GM23338 (cell line): Measurements from ENCODE around the gene MKNK1. TPM values are rescaled to one million over a fixed set of nuclear protein-coding genes. Genes with fewer than 3 reads are reported as not detected.

Experiments used
- ATAC-seq: fragments of 200-7000 bp; cut with Tn5 transposase; 3 replicates; pipeline ENCODE4 v1.9.1; 2020
- DNase-seq: peaks from one replicate; pipeline ENCODE4 v3.0.0-alpha.2; 2015; ENCODE audit warnings: low spot score
- H2AFZ ChIP-seq: fragments of 200-600 bp; sonication (generic); 2 replicates; pipeline ENCODE4 v1.8.0; 2016; ENCODE audit warnings: antibody characterized with exemption, mild to moderate bottlenecking, moderate library complexity
- H3F3A ChIP-seq: fragments of 200-600 bp; sonication (generic); replicated peaks from 2 replicates; pipeline ENCODE4 v1.8.0; 2017; ENCODE audit warnings: antibody characterized with exemption, mixed run types, low read depth
- H3K27ac ChIP-seq: fragments of 200-600 bp; sonication (generic); 2 replicates; pipeline ENCODE4 v1.6.1; 2016; ENCODE audit warnings: low read depth
- H3K27me3 ChIP-seq: fragments of 200-600 bp; sonication (generic); 2 replicates; pipeline ENCODE4 v1.8.0; 2016; ENCODE audit warnings: mild to moderate bottlenecking, mixed run types, moderate library complexity; ENCODE audit not compliant: insufficient read depth
- H3K36me3 ChIP-seq: fragments of 200-600 bp; sonication (generic); 2 replicates; pipeline ENCODE4 v1.8.0; 2016; ENCODE audit warnings: mild to moderate bottlenecking; ENCODE audit not compliant: insufficient read depth
- H3K4me1 ChIP-seq: fragments of 200-600 bp; sonication (generic); 2 replicates; pipeline ENCODE4 v1.8.0; 2016; ENCODE audit warnings: mild to moderate bottlenecking, moderate library complexity; ENCODE audit not compliant: insufficient read depth
- H3K4me2 ChIP-seq: fragments of 200-600 bp; sonication (generic); 2 replicates; pipeline ENCODE4 v1.7.1; 2017; ENCODE audit warnings: mixed run types
- H3K4me3 ChIP-seq: fragments of 200-600 bp; sonication (generic); 2 replicates; pipeline ENCODE4 v1.6.1; 2016; ENCODE audit warnings: mixed run types
- H3K79me2 ChIP-seq: fragments of 200-600 bp; sonication (generic); replicated peaks from 2 replicates; pipeline ENCODE4 v1.8.0; 2017; ENCODE audit warnings: mild to moderate bottlenecking; ENCODE audit not compliant: insufficient read depth
- H3K9me2 ChIP-seq: fragments of 200-600 bp; sonication (generic); 2 replicates; pipeline ENCODE4 v1.8.0; 2017; ENCODE audit not compliant: insufficient read depth
- H4K20me1 ChIP-seq: fragments of 200-600 bp; sonication (generic); replicated peaks from 2 replicates; pipeline ENCODE4 v1.8.0; 2017; ENCODE audit warnings: mild to moderate bottlenecking; ENCODE audit not compliant: insufficient read depth
- H3K27ac Mint-ChIP-seq: 2 replicates; pipeline ENCODE4 v1.8.0; 2020; ENCODE audit warnings: inconsistent platforms, mild to moderate bottlenecking, moderate library complexity, mixed read lengths
- H3K27me3 Mint-ChIP-seq: 3 replicates; pipeline ENCODE4 v1.8.0; 2022; ENCODE audit warnings: low read depth, mild to moderate bottlenecking, moderate library complexity, mixed read lengths, inconsistent platforms; ENCODE audit not compliant: insufficient read depth, poor library complexity
- H3K36me3 Mint-ChIP-seq: 3 replicates; pipeline ENCODE4 v1.8.0; 2021; ENCODE audit warnings: low read depth, mild to moderate bottlenecking, inconsistent platforms, moderate library complexity, mixed read lengths
- H3K4me1 Mint-ChIP-seq: 3 replicates; pipeline ENCODE4 v1.8.0; 2020; ENCODE audit warnings: mild to moderate bottlenecking, inconsistent platforms, mixed read lengths
- H3K4me3 Mint-ChIP-seq: 3 replicates; pipeline ENCODE4 v1.8.0; 2021; ENCODE audit warnings: moderate library complexity, mild to moderate bottlenecking, inconsistent platforms, mixed read lengths
- H3K9me3 Mint-ChIP-seq: 3 replicates; pipeline ENCODE4 v1.8.0; 2020; ENCODE audit warnings: moderate library complexity, mild to moderate bottlenecking, inconsistent platforms, mixed read lengths
- CREB1 ChIP-seq: fragments of 250-450 bp; sonication (Bioruptor Pico); IDR thresholded peaks from 2 replicates; pipeline ENCODE4 v1.5.0; 2020; ENCODE audit warnings: low read depth, mild to moderate bottlenecking, moderate library complexity
- CTCF ChIP-seq, 2 experiments: fragments of 200-600 bp in 1 of 2; sonication (generic) in 1 of 2; conservative IDR thresholded peaks; 2 replicates each; pipeline versions ENCODE4 v1.5.1 to v1.6.1; 2016 to 2017; ENCODE audit warnings: antibody characterized with exemption in 2 of 2, low read depth in 2 of 2, mild to moderate bottlenecking in 2 of 2, moderate library complexity in 1 of 2
- EZH2 ChIP-seq: fragments of 200-600 bp; sonication (generic); IDR thresholded peaks from one replicate; pipeline ENCODE4 v1.8.0; 2017; ENCODE audit warnings: antibody characterized with exemption, mild to moderate bottlenecking, low read depth; ENCODE audit not compliant: unreplicated experiment
- EZH2phosphoT487 ChIP-seq: fragments of 200-600 bp; sonication (generic); IDR thresholded peaks from one replicate; pipeline ENCODE4 v1.8.1; 2018; ENCODE audit warnings: antibody characterized with exemption; ENCODE audit not compliant: unreplicated experiment
- JUNB ChIP-seq: IDR thresholded peaks from one replicate; pipeline ENCODE4 v1.6.1; 2016; ENCODE audit warnings: antibody characterized with exemption; ENCODE audit not compliant: unreplicated experiment
- NANOG ChIP-seq: IDR thresholded peaks from 2 replicates; pipeline ENCODE4 v1.6.1; 2016; ENCODE audit warnings: antibody characterized with exemption, borderline replicate concordance
- POLR2AphosphoS5 ChIP-seq: IDR thresholded peaks from 2 replicates; pipeline ENCODE4 v1.6.1; 2016; ENCODE audit warnings: antibody characterized with exemption, low read depth
- REST ChIP-seq: IDR thresholded peaks from one replicate; pipeline ENCODE4 v1.6.1; 2018; ENCODE audit warnings: antibody characterized with exemption; ENCODE audit not compliant: unreplicated experiment
- STAT1 ChIP-seq: IDR thresholded peaks from one replicate; pipeline ENCODE4 v1.6.1; 2016; ENCODE audit warnings: antibody characterized with exemption; ENCODE audit not compliant: unreplicated experiment
- ZNF114 ChIP-seq: fragments of 250-450 bp; sonication (Bioruptor Pico); IDR thresholded peaks from 2 replicates; pipeline ENCODE4 v1.5.0; 2020; ENCODE audit warnings: mild to moderate bottlenecking, moderate library complexity
- ZNF331 ChIP-seq: fragments of 250-450 bp; sonication (Bioruptor Pico); IDR thresholded peaks from 2 replicates; pipeline ENCODE4 v1.5.0; 2020; ENCODE audit warnings: low read depth, mild to moderate bottlenecking, moderate library complexity
- polyA plus RNA-seq: library from polyadenylated mRNA; unstranded; fragments of >200 nt; fragmentation: Nextera tagmentation; extraction: Ambion mirVana; gene quantifications from 2 replicates; pipeline ENCODE4 v1.2.1, GENCODE V29; 2016
- total RNA-seq: library from RNA; depleted of rRNA; stranded (reverse); fragments of >200 nt; shearing (Covaris generic); gene quantifications from 2 replicates; pipeline ENCODE4 v1.2.3, GENCODE V29; 2014
- TF ChIP-seq, protein P1 (sequence below): fragments of 250-450 bp; sonication (Bioruptor Pico); IDR thresholded peaks from 2 replicates; pipeline ENCODE4 v1.5.0; 2020; ENCODE audit warnings: mild to moderate bottlenecking, moderate library complexity
- TF ChIP-seq, protein P2 (sequence below): IDR thresholded peaks from 2 replicates; pipeline ENCODE4 v1.6.1; 2016; ENCODE audit warnings: antibody characterized with exemption

The MKNK1 gene
- total and polyA plus RNA-seq, 2 experiments from 2014 or later: 11.8 to 20.5 TPM

DNA sequence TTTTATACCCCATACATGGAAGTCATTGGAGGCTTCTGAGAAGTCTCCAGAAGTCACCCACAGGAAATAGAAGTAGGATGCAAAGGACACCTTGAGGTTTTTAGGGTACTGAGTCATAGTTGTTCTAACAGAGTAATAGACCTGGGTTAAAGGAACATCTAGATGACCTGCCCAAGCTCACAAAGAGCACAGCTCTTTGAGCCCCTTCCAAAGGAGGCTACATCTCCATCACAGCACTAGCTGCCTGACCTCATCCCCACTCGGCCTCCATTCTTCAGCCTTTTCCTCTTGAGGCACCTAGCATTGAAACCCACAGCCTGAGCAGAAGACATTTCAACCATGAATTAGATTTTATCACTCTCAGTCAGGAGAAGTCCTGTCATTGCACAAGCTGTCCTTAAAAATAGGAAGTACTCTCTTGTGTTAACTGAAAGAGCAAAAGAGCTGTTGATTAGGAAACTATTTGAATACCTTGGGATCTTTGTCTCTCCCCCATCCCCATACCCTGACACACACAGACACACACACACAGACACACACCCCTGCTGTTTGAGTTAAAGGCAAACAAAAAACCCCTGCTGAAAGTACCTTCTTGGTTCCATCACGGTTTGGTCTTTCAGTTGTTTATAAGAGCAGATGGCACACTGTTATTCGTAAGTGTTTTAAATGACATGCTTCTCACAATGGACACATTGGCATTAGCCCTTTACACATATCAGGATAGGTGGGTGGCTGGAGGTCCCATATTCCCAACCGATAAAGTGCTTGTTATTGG, 22.2 kb downstream of the MKNK1 start:
- DNase-seq: no peak
- H3F3A ChIP-seq: no peaks in the 10 kb centered on the region
- no peak overlapping the region for H3K27ac ChIP-seq
- no peaks in the 10 kb centered on the region for H3K9me2 ChIP-seq
- no peaks in the 10 kb centered on the region; the same call in 1 of the 2 replicates for H3K36me3 ChIP-seq
- Mint-ChIP-seq H3K27ac (no peak overlapping the region; the same call in 1 of the 2 replicates), H3K4me1 (peaks cover 14% of the 10 kb centered on the region), H3K4me3 (no peak overlapping the region), H3K36me3 (peaks cover 6% of the 10 kb centered on the region; the same call in 1 of the 3 replicates), H3K9me3 (no peaks in the 10 kb centered on the region), H3K27me3 (peaks cover 4% of the 10 kb centered on the region)
- no peaks in the 10 kb centered on the region for H3K4me1 ChIP-seq
- H3K27me3 ChIP-seq: no peaks in the 10 kb centered on the region
- no peak overlapping the region for H3K4me2 ChIP-seq
- no peaks in the 10 kb centered on the region for H4K20me1 ChIP-seq
- H3K4me3 ChIP-seq: no peak overlapping the region
- H2AFZ ChIP-seq: no peak overlapping the region
- no peaks in the 10 kb centered on the region for H3K79me2 ChIP-seq
- ATAC-seq: no peak
- no peak for TF ChIP-seq ZNF331 (CRISPR knock-in tag)
- TF ChIP-seq EZH2: no peak
- TF ChIP-seq ZNF114 (CRISPR knock-in tag): no peak
- TF ChIP-seq, protein P1, sequence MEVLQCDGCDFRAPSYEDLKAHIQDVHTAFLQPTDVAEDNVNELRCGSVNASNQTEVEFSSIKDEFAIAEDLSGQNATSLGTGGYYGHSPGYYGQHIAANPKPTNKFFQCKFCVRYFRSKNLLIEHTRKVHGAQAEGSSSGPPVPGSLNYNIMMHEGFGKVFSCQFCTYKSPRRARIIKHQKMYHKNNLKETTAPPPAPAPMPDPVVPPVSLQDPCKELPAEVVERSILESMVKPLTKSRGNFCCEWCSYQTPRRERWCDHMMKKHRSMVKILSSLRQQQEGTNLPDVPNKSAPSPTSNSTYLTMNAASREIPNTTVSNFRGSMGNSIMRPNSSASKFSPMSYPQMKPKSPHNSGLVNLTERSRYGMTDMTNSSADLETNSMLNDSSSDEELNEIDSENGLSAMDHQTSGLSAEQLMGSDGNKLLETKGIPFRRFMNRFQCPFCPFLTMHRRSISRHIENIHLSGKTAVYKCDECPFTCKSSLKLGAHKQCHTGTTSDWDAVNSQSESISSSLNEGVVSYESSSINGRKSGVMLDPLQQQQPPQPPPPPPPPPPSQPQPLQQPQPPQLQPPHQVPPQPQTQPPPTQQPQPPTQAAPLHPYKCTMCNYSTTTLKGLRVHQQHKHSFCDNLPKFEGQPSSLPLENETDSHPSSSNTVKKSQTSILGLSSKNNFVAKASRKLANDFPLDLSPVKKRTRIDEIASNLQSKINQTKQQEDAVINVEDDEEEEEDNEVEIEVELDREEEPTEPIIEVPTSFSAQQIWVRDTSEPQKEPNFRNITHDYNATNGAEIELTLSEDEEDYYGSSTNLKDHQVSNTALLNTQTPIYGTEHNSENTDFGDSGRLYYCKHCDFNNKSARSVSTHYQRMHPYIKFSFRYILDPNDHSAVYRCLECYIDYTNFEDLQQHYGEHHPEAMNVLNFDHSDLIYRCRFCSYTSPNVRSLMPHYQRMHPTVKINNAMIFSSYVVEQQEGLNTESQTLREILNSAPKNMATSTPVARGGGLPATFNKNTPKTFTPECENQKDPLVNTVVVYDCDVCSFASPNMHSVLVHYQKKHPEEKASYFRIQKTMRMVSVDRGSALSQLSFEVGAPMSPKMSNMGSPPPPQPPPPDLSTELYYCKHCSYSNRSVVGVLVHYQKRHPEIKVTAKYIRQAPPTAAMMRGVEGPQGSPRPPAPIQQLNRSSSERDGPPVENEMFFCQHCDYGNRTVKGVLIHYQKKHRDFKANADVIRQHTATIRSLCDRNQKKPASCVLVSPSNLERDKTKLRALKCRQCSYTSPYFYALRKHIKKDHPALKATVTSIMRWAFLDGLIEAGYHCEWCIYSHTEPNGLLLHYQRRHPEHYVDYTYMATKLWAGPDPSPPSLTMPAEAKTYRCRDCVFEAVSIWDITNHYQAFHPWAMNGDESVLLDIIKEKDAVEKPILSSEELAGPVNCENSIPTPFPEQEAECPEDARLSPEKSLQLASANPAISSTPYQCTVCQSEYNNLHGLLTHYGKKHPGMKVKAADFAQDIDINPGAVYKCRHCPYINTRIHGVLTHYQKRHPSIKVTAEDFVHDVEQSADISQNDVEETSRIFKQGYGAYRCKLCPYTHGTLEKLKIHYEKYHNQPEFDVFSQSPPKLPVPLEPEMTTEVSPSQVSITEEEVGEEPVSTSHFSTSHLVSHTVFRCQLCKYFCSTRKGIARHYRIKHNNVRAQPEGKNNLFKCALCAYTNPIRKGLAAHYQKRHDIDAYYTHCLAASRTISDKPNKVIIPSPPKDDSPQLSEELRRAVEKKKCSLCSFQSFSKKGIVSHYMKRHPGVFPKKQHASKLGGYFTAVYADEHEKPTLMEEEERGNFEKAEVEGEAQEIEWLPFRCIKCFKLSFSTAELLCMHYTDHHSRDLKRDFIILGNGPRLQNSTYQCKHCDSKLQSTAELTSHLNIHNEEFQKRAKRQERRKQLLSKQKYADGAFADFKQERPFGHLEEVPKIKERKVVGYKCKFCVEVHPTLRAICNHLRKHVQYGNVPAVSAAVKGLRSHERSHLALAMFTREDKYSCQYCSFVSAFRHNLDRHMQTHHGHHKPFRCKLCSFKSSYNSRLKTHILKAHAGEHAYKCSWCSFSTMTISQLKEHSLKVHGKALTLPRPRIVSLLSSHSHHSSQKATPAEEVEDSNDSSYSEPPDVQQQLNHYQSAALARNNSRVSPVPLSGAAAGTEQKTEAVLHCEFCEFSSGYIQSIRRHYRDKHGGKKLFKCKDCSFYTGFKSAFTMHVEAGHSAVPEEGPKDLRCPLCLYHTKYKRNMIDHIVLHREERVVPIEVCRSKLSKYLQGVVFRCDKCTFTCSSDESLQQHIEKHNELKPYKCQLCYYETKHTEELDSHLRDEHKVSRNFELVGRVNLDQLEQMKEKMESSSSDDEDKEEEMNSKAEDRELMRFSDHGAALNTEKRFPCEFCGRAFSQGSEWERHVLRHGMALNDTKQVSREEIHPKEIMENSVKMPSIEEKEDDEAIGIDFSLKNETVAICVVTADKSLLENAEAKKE (CRISPR knock-in tag): no peak
- no peak for TF ChIP-seq JUNB
- no peak for TF ChIP-seq POLR2AphosphoS5
- no peak for TF ChIP-seq REST
- TF ChIP-seq CTCF (conservative IDR thresholded peaks at IDR 0.05; ENCODE audit: low read depth in 2 of 2): no peak
- no peak for TF ChIP-seq NANOG
- no peak for TF ChIP-seq STAT1
- TF ChIP-seq EZH2phosphoT487: no peak
- TF ChIP-seq, protein P2, sequence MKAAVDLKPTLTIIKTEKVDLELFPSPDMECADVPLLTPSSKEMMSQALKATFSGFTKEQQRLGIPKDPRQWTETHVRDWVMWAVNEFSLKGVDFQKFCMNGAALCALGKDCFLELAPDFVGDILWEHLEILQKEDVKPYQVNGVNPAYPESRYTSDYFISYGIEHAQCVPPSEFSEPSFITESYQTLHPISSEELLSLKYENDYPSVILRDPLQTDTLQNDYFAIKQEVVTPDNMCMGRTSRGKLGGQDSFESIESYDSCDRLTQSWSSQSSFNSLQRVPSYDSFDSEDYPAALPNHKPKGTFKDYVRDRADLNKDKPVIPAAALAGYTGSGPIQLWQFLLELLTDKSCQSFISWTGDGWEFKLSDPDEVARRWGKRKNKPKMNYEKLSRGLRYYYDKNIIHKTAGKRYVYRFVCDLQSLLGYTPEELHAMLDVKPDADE: no peak
- no peak for TF ChIP-seq CREB1
